ENCODE measurements around the gene RAPGEF1. TPM values are rescaled to one million over a fixed set of nuclear protein-coding genes. Genes with fewer than 3 reads are reported as not detected.

Gene RAPGEF1
- total and polyA plus RNA-seq, 2 experiments from 2014 or later, result 3.3 to 24.1 TPM

DNA sequence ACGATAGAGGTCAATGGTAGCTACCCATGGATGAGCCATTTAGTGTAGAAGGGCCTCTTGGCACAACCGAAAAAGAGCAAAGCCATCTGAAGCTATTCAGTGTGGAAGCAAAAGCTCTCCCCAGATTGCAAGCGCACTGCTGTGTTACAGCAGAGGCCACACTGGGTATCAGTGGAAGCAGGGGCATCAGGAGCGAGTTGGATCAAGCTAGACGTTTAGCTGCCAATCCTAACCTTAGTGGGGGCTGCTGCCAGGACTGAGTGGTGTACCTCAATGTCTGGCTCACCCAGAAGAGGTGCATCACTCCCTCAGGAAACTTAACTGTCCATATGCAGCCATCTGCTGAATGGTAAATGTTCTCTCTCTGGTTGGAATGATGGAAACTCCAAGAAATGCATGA is 44.5 kb downstream of the RAPGEF1 start:
- Histone ChIP-seq H3K9ac (no peak overlapping the region), H3K27me3 (replicated peaks; ENCODE audit: insufficient read depth) (no peaks in the 10 kb centered on the region), H3K9me3 (ENCODE audit: low read depth) (no peaks in the 10 kb centered on the region), H3K36me3 (ENCODE audit: low read depth) (no peaks in the 10 kb centered on the region), H3K4me2 (ENCODE audit: unreplicated experiment) (no peak overlapping the region), H3K9me2 (ENCODE audit: insufficient read depth) (no peaks in the 10 kb centered on the region), H3K27ac (no peak overlapping the region), H3K4me3 (no peak overlapping the region), H4K20me1 (ENCODE audit: insufficient read depth) (no peaks in the 10 kb centered on the region; the same call in 1 of the 2 replicates), H3K4me1 (ENCODE audit: insufficient read depth) (no peaks in the 10 kb centered on the region), H3F3A (ENCODE audit: insufficient read depth) (no peaks in the 10 kb centered on the region), H3K79me2 (ENCODE audit: insufficient read depth) (peaks cover 90% of the 10 kb centered on the region), H2AFZ (no peak overlapping the region)
- no peak for DNase-seq
- WGBS, 2 experiments (ENCODE audit: low coverage in 1 of 2, low lambda C conversion rate in 2 of 2, missing lambda C conversion rate in 2 of 2), result 89 to 90% methylated on average over 5 of the region's 5 CpGs
- in situ Hi-C loops (cut with MboI), result no loop called here
- TF ChIP-seq EZH2phosphoT487 (IDR thresholded peaks at IDR 0.05; ENCODE audit: insufficient read depth, low read depth) (no peak), EZH2 (IDR thresholded peaks at IDR 0.05; ENCODE audit: insufficient read depth, poor library complexity, severe bottlenecking) (no peak)

DNA sequence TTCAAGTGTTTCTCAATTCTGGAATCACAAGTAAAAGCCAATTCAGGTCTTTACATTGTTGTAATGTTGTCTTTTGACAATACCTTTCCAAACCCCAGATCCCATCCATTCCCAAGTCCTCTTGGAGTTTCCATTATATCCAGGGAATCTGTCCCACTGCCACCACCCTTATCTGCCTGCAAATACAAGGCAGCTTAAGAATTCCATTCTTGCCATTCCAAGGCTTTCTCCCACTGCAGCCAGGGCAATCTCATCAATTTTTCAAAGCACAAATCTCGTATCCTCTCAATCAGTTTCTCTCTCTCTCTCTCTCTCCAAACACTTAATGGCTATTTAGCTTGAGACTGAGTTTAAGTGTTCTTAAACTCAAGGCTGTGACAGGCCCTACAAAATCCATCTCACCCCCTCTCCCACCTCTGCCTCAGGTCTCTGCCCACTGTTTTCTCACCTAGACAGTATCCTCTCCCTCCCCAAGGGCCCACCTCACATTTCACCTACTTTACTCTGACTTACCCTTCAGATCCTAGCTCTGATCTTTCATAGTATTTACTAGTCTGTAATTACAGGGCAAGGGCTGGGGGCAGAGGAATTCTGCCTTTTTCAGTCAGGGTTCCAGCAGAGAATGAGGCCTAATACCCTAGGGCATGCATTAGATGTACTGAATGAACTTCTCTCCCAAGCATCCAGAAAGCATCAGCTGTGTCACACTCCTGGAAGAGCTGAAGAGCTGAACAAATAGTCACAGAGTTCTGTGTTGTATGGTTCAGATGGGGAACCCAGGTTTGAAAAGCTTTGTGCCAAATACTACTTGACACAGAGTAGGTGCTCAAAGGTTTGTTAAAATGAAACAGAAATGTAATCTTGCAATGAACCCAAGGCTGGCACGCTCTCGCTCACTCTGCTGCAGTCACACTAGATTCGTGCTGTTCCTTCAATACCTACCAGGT is 46.0 kb downstream of the RAPGEF1 start:
- DNase-seq, result no peak
- Histone ChIP-seq H4K20me1 (ENCODE audit: insufficient read depth) (no peaks in the 10 kb centered on the region; the same call in 1 of the 2 replicates), H3K9ac (no peak overlapping the region), H3K9me3 (ENCODE audit: low read depth) (no peaks in the 10 kb centered on the region), H3K27ac (no peak overlapping the region), H2AFZ (no peak overlapping the region), H3K4me1 (ENCODE audit: insufficient read depth) (no peaks in the 10 kb centered on the region), H3K9me2 (ENCODE audit: insufficient read depth) (no peaks in the 10 kb centered on the region), H3K27me3 (replicated peaks; ENCODE audit: insufficient read depth) (no peaks in the 10 kb centered on the region), H3K36me3 (ENCODE audit: low read depth) (no peaks in the 10 kb centered on the region), H3K4me2 (ENCODE audit: unreplicated experiment) (no peak overlapping the region), H3K79me2 (ENCODE audit: insufficient read depth) (peaks cover 92% of the 10 kb centered on the region), H3K4me3 (no peak overlapping the region), H3F3A (ENCODE audit: insufficient read depth) (no peaks in the 10 kb centered on the region)
- WGBS, 2 experiments (ENCODE audit: low coverage in 1 of 2, low lambda C conversion rate in 2 of 2, missing lambda C conversion rate in 2 of 2), result 73 to 81% methylated on average over 4 of the region's 4 CpGs
- TF ChIP-seq EZH2phosphoT487 (IDR thresholded peaks at IDR 0.05; ENCODE audit: insufficient read depth, low read depth), result no peak
- no peak for TF ChIP-seq EZH2 (IDR thresholded peaks at IDR 0.05; ENCODE audit: insufficient read depth, poor library complexity, severe bottlenecking)
- in situ Hi-C loops (cut with MboI), result no loop called here

DNA sequence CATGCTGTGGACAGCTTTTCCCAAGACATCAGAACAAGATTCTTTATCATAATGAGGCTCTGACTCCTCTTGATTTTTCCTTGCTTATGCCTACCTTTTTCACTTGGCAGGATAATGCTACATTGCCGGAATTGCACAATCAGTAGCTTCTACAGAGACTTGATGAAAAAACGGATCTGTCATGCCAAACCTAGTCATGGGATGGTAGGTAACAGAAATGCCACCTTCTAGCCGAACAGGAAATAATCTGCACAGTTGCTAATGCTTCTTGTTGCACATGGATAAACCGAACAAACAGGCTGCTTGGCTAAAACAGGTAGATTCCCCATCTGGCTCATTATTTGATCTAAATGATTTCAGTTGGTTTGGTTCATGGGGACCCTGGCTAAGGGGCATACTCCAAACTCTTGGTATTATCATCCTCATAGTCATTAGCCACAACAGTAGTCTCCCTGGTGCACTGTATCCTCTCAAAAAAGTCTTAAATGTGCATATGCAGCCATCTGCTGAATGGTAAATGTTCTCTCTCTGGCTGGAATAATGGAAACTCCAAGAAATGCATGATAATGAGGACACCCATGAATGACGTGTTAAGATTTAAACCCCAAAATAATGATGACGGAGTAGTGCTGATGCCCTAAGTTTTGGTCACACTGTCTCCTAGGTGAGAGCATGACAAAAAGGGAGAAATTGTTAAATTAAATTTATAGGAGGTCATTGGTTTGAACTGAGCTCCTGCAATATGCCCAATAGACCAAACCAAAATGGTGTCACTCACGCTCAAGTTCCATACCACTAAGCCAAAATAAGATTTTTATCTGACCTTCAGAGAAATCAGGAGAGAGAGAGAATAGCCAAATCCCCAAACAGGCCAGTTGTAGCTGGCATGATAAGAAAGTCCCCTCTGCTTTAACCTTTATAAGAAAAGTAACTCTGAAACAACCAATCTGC is 47.0 kb downstream of the RAPGEF1 start:
- no peaks in the 10 kb centered on the region for H3K36me3 ChIP-seq (ENCODE audit: low read depth)
- H3K79me2 ChIP-seq (ENCODE audit: insufficient read depth), result peaks cover 98% of the 10 kb centered on the region
- no peak overlapping the region for H3K4me3 ChIP-seq
- in situ Hi-C loops (cut with MboI), result no loop called here
- H3K27me3 ChIP-seq (replicated peaks; ENCODE audit: insufficient read depth), result no peaks in the 10 kb centered on the region
- 91 to 93% methylated on average over 7 of the region's 7 CpGs for WGBS, 2 experiments (ENCODE audit: low coverage in 1 of 2, low lambda C conversion rate in 2 of 2, missing lambda C conversion rate in 2 of 2)
- H3K9ac ChIP-seq, result no peak overlapping the region
- H3F3A ChIP-seq (ENCODE audit: insufficient read depth), result no peaks in the 10 kb centered on the region
- no peak overlapping the region for H3K27ac ChIP-seq
- DNase-seq, result no peak
- H3K4me1 ChIP-seq (ENCODE audit: insufficient read depth), result no peaks in the 10 kb centered on the region
- no peaks in the 10 kb centered on the region for H3K9me2 ChIP-seq (ENCODE audit: insufficient read depth)
- TF ChIP-seq EZH2phosphoT487 (IDR thresholded peaks at IDR 0.05; ENCODE audit: insufficient read depth, low read depth) (no peak), EZH2 (IDR thresholded peaks at IDR 0.05; ENCODE audit: insufficient read depth, poor library complexity, severe bottlenecking) (no peak)
- H2AFZ ChIP-seq, result no peak overlapping the region
- H3K4me2 ChIP-seq (ENCODE audit: unreplicated experiment), result no peak overlapping the region
- H3K9me3 ChIP-seq (ENCODE audit: low read depth), result no peaks in the 10 kb centered on the region
- no peaks in the 10 kb centered on the region; the same call in 1 of the 2 replicates for H4K20me1 ChIP-seq (ENCODE audit: insufficient read depth)

DNA sequence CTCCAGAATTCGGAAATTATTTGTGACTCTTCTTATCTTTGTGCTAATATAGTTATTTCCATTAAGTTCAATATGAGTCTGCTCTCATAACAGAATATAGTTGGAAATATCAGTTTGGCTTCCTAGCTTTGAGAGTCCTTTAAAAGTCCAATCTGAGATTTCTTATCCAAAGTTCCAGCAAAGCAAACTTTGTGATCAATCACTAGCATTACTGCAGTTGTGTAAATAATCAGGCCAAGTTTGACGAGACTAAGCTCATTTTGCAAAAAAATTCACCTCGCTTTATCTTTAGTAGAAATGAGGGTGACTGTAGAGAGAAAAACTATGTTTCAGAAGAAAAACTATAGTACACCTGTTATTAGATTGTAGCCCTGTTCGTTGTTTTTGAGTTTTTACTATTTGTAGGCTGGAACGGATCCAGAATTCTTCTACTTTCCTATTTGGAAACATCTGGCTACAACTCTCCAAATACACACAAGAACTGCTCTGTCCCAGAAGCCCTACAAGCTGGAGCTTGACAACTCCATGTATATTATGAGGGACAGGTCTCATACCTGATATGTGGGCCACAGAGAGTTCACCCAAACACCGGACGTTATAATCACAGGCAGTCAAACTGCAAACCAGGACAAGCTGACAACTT is 47.8 kb downstream of the RAPGEF1 start:
- Histone ChIP-seq H3K9me2 (ENCODE audit: insufficient read depth) (no peaks in the 10 kb centered on the region), H2AFZ (no peak overlapping the region), H3F3A (ENCODE audit: insufficient read depth) (no peaks in the 10 kb centered on the region), H3K4me3 (no peak overlapping the region), H3K36me3 (ENCODE audit: low read depth) (no peaks in the 10 kb centered on the region), H3K4me2 (ENCODE audit: unreplicated experiment) (no peak overlapping the region), H3K9ac (no peak overlapping the region), H3K4me1 (ENCODE audit: insufficient read depth) (no peaks in the 10 kb centered on the region), H3K79me2 (ENCODE audit: insufficient read depth) (peaks cover 100% of the 10 kb centered on the region), H4K20me1 (ENCODE audit: insufficient read depth) (no peaks in the 10 kb centered on the region), H3K9me3 (ENCODE audit: low read depth) (no peaks in the 10 kb centered on the region), H3K27me3 (replicated peaks; ENCODE audit: insufficient read depth) (no peaks in the 10 kb centered on the region), H3K27ac (no peak overlapping the region)
- 75 to 80% methylated on average over 7 of the region's 7 CpGs for WGBS, 2 experiments (ENCODE audit: low coverage in 1 of 2, low lambda C conversion rate in 2 of 2, missing lambda C conversion rate in 2 of 2)
- in situ Hi-C loops (cut with MboI), result no loop called here
- TF ChIP-seq EZH2 (IDR thresholded peaks at IDR 0.05; ENCODE audit: insufficient read depth, poor library complexity, severe bottlenecking), result no peak
- TF ChIP-seq EZH2phosphoT487 (IDR thresholded peaks at IDR 0.05; ENCODE audit: insufficient read depth, low read depth), result no peak
- no peak for DNase-seq
